ENCODE data around the gene PNO1. TPM values are rescaled to one million over a fixed set of nuclear protein-coding genes. Genes with fewer than 3 reads are reported as not detected.
"Not testable (repeated sequence)": the region's sequence is repeated elsewhere in the genome, so short reads cannot be mapped to it uniquely, and the experiment has no call there.

Gene PNO1
- 8.0 TPM for total RNA-seq

- DNase-seq (ENCODE audit: low spot score): peak; percentile 95
Measured at GRCh38 chr2:68157402-68158133, at the start of gene PNO1. Gene PNO1, plus strand, starts transcription at chr2:68157888. Its CDS starts 47 bp downstream, at chr2:68157935.

- no peak for DNase-seq (ENCODE audit: low spot score)
Measured at GRCh38 chr2:68108120-68108519, 49.6 kb upstream of the PNO1 start.

DNA sequence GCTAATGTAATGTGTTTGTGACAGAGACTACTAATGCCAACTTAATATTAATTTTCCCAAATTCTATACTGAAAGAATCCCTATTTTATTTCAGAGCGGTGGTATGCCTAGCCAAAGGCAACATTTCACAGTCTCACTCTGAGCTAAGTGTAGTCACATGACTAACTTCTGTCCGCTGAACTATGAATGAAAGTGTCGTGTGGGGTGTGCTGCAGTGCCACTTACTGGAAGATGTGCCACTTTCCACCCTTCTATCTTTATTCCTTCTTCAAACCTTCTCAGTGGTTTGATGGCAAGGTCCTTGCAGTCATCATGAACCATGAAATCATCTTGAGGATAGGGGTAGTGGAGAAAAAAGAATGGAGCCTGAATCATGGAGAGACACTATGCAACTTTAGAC is 47.6 kb upstream of the PNO1 start:
- DNase-seq (ENCODE audit: low spot score): no peak

GRCh38 chr2:68115965-68116364 is 41.7 kb upstream of the PNO1 start:
- no peak for DNase-seq (ENCODE audit: low spot score)

DNA sequence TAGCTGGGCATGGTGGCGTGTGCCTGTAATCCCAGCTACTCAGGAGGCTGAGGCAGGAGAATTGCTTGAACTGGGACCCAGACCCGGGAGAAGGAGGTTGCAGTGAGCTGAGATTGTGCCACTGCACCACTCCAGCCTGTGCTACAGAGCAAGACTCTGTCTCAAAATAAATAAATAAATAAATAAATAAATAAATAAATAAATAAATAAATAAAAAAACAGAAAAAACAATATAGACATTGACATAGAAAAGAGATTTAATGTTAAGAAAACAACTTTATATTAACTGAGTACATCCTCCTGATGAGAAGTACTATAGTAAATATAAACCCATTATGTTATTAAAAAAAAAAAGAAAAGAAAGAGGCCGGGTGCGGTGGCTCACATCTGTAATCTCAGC is 39.8 kb upstream of the PNO1 start:
- DNase-seq (ENCODE audit: low spot score): not testable (repeated sequence)

GRCh38 chr2:68118816-68119215 is 38.9 kb upstream of the PNO1 start:
- DNase-seq (ENCODE audit: low spot score): no peak

- no peak for DNase-seq (ENCODE audit: low spot score)
Measured at GRCh38 chr2:68119504-68119903, 38.2 kb upstream of the PNO1 start.

- peak; percentile 89 for DNase-seq (ENCODE audit: low spot score)
Measured at GRCh38 chr2:68121873-68122679, 35.6 kb upstream of the PNO1 start.

- no peak for DNase-seq (ENCODE audit: low spot score)
Measured at GRCh38 chr2:68122680-68122964, 35.1 kb upstream of the PNO1 start.

DNA sequence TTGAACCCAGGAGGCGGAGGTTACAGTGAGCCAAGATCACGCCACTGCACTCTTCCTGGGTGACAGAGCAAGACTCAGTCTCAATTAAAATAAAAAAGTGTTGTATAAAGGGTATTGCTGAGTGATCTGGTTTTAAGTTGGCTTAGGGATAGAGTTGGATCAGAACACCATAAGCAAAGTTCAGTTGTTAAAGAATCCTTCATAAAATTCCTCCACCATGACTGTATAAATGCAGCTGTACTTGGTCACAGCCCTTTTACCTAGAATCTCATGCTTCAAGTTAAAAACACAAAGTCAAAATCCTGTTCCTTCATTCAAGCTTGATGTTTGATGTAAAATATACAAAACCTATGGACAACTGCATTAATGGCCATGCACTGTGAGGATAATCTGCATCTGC is 33.4 kb upstream of the PNO1 start:
- no peak for DNase-seq (ENCODE audit: low spot score)

DNA sequence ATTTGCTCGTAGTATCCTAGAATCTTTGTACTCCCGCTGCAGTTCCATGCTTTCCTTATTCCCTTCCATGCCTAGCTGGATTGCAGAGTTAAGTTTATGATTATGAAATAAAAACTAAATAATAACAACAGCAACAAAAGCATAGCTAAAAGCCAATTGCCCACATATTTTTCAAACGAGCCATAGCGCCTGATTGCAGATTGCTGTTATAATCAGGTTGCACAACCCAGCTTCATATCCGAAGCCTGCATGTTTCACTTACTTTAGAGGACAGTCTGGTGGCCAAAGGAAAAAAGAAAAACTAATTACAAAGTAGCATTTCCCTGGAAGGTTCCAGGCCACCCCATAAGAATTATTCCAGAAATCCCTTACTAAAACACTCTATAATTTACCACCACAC is 31.9 kb upstream of the PNO1 start:
- no peak for DNase-seq (ENCODE audit: low spot score)

DNA sequence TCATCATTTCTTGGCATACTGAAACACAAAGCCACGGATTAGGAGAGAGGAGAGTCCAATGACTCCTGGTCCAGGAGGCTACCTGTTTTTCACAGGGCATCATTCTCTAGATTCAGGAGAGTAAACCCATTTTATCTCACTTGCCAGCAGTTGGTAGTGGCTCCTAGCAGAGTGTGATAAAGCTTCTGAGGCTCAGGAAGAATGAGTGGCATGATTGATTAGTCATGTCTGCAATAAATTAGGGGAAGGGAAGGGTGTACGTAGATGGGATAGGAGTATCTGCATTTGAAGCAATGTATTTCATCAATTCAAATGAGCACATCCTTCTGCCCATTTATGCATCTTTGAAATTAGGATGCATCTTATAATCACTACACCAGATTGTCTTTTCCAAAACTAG is 31.1 kb upstream of the PNO1 start:
- no peak for DNase-seq (ENCODE audit: low spot score)

- DNase-seq (ENCODE audit: low spot score): no peak
Measured at GRCh38 chr2:68127358-68128242, 30.1 kb upstream of the PNO1 start.

- no peak for DNase-seq (ENCODE audit: low spot score)
Measured at GRCh38 chr2:68134120-68134519, 23.6 kb upstream of the PNO1 start.

GRCh38 chr2:68134554-68134953 is 23.1 kb upstream of the PNO1 start:
- DNase-seq (ENCODE audit: low spot score): no peak

- no peak for DNase-seq (ENCODE audit: low spot score)
Measured at GRCh38 chr2:68135448-68136320, 22.0 kb upstream of the PNO1 start.

DNA sequence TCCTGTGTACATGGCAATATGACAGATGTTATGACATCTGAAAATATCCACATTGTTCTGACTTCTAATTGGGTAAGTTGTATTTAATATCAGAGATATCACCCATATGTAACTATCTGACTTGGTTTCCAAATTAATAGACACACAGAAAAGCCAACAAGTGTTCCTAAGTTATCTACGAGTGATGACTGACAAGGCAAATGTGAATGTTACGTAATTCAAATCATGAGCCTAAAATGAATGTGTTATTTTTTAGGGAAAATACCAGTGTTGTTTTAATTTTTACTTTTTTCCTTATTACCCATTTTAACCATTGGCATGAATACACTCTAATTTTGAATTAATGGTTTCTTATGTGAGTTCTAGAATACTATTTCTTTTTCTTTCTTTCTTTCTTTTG is 15.8 kb upstream of the PNO1 start:
- DNase-seq (ENCODE audit: low spot score): no peak

DNA sequence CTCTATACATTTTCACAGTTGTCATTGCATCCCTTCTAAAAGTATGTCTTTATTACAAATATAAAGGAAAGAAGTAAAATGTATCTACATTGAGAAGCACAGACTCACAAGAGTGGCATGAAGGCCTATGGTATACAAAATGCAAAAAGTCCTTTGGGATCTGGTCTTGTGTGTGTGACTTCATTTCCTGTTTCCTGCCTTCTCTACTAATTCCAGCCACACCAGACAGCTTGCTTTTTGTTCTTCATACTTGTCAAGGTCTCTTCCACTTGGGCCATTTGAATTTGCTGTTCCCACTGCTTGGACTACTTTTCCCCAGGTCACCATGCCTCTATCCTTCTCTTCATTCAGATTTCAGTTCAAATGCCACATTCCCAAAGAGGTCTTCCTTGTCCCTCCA is 6.7 kb upstream of the PNO1 start:
- DNase-seq (ENCODE audit: low spot score): no peak

DNA sequence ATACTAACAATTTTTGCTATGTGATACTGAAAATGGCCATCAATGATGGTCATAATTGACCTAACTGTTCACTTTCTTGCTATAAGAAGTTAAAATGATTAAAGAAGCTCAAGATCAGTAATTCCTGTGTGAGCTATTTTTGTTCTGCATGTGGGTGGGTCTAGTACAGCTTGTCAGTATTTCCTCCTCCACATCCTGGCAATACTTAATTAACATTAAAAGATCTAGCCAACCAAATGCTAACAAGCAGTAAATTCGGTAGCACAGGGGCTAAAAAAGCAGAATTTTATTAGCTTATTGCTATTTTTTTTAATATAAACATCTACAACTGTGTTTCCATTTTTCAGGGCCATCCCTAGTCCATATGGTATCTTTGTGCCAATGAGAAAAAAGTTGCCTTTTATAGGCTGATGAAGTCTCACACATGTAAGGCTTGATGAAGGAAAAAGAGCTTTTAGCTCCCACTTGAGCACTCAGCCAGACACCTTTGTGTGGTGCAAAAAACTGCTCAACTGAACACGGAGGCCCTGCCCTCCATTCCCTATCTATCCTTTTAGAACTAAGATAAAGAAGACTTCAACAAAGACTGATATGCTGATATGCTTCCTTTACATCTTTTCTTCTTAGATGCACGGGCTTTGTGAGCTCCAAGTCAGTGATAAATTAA is 4.9 kb upstream of the PNO1 start:
- DNase-seq (ENCODE audit: low spot score): no peak

GRCh38 chr2:68155618-68156017 is 2.1 kb upstream of the PNO1 start:
- no peak for DNase-seq (ENCODE audit: low spot score)

- no peak for DNase-seq (ENCODE audit: low spot score)
Measured at GRCh38 chr2:68156419-68156818, 1.3 kb upstream of the PNO1 start.
